Right lobe of liver (tissue), 6 donors: ENCODE results near the gene RDH8. TPM values are rescaled to one million over a fixed set of nuclear protein-coding genes. Genes with fewer than 3 reads are reported as not detected.
"Not testable (repeated sequence)": the region's sequence is repeated elsewhere in the genome, so short reads cannot be mapped to it uniquely, and the experiment has no call there.

Experiments used
- ATAC-seq, 4 donors: fragments of 200-7000 bp; cut with Tn5 transposase; one replicate each; pipeline ENCODE4 v1.9.1; 2020; ENCODE audit warnings: mild to moderate bottlenecking in 4 of 4, moderate library complexity in 4 of 4
- DNase-seq, 3 donors: peaks; one replicate each; pipeline ENCODE4 v3.0.0-alpha.2; 2020
- H3K27ac ChIP-seq, 3 donors: fragments of 200-600 bp; one replicate each; pipeline ENCODE4 v1.8.0; 2022
- H3K27me3 ChIP-seq, 2 donors: fragments of 200-600 bp; one replicate each; pipeline ENCODE4 v1.8.0; 2022
- H3K36me3 ChIP-seq, 4 donors: fragments of 200-600 bp; sonication (generic) in 1 of 4; one replicate each; pipeline versions ENCODE4 v1.5.1 to v1.8.0; 2017 to 2022; ENCODE audit warnings: control low read depth in 1 of 4
- H3K4me1 ChIP-seq, 4 donors: fragments of 200-600 bp; sonication (generic) in 1 of 4; one replicate each; pipeline versions ENCODE4 v1.5.1 to v1.8.0; 2017 to 2022; ENCODE audit warnings: control low read depth in 1 of 4
- H3K4me3 ChIP-seq, 3 donors: fragments of 200-600 bp; one replicate each; pipeline ENCODE4 v1.8.0; 2022
- H3K9me3 ChIP-seq, 4 donors: fragments of 200-600 bp; sonication (generic) in 1 of 4; one replicate each; pipeline versions ENCODE4 v1.5.1 to v1.8.0; 2017 to 2022; ENCODE audit warnings: control low read depth in 1 of 4
- POLR2A ChIP-seq: fragments of 450-650 bp; IDR thresholded peaks from one replicate; pipeline ENCODE4 v1.6.1; 2017; ENCODE audit warnings: antibody characterized with exemption, mild to moderate bottlenecking
- WGBS: methylation state at CpG from one replicate; pipeline ENCODE4 v1.1.6; 2018; ENCODE audit warnings: low coverage, low lambda C conversion rate; ENCODE audit not compliant: insufficient coverage; ENCODE audit errors: missing lambda C conversion rate; 5-methylcytosine and 5-hydroxymethylcytosine counted together
- intact Hi-C, 2 donors: fragments of 100-400 bp; cut with DNase I; formaldehyde crosslinking; loops; one replicate each; pipeline versions ENCODE4 v1.11.2 to v1.14.1; 2022
- total RNA-seq, 6 experiments: library from RNA; depleted of rRNA in 2 of 6; stranded (reverse); fragments of >200 nt in 2 of 6; fragmentation: NEBNext Ultra II Directional in 3 of 6; extraction: Animal tissue kit (Norgen Biotek cat#: 25700) in 3 of 6; gene quantifications; one replicate each; pipeline versions ENCODE4 v1.1.0 to v1.2.4, GENCODE V29; 2016 to 2023
- TF ChIP-seq, protein P1 (sequence below), 4 donors: fragments of 200-600 bp in 3 of 4; fragments of 450-650 bp in 1 of 4; IDR thresholded peaks; one replicate each; pipeline versions ENCODE4 v1.5.1 to v1.8.0; 2016 to 2022; ENCODE audit warnings: antibody characterized with exemption in 4 of 4, mild to moderate bottlenecking in 2 of 4
- donor health status: DM: no; HTN: yes; CAD: no.
- donor health status: DM: no; HTN: no; CAD: no.
- donor health status: DM: no; HTN: no; CAD: no.
- donor health status: DM: no; HTN: yes; CAD: no.
- donor health status: DM: no; HTN: yes; CAD: no.

The RDH8 gene
- total RNA-seq, 6 experiments from 2014 or later: not detected

DNA sequence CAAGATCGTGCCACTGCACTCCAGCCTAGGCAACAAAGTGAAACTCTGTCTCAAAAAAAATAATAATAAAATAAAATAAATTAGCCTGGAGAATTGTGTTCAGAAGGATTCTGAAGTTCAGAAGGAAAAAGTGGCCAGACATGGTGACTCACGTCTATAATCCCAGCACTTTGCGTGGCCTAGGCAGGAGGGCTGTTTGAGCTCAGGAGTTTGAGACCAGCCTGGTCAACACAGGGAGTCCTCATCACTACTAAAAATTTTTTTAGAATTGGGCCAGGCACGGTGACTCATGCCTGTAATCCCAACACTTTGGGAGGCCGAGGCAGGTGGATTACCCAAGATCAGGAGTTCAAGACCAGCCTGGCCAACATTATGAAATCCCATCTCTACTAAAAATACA lies 6.0 kb downstream of the RDH8 start:
- intact Hi-C loops: no loop called here
- Histone ChIP-seq H3K36me3 (no peaks in the 10 kb centered on the region), H3K27me3 (no peaks in the 10 kb centered on the region), H3K9me3 (no peaks in the 10 kb centered on the region), H3K4me3 (no peak overlapping the region), H3K27ac (no peak overlapping the region), H3K4me1 (peaks cover 0 to 10% (median 0%) of the 10 kb centered on the region in 4 donors)
- WGBS: 85% methylated on average over 3 of the region's 5 CpGs
- TF ChIP-seq POLR2A: no peak
- TF ChIP-seq, protein P1, sequence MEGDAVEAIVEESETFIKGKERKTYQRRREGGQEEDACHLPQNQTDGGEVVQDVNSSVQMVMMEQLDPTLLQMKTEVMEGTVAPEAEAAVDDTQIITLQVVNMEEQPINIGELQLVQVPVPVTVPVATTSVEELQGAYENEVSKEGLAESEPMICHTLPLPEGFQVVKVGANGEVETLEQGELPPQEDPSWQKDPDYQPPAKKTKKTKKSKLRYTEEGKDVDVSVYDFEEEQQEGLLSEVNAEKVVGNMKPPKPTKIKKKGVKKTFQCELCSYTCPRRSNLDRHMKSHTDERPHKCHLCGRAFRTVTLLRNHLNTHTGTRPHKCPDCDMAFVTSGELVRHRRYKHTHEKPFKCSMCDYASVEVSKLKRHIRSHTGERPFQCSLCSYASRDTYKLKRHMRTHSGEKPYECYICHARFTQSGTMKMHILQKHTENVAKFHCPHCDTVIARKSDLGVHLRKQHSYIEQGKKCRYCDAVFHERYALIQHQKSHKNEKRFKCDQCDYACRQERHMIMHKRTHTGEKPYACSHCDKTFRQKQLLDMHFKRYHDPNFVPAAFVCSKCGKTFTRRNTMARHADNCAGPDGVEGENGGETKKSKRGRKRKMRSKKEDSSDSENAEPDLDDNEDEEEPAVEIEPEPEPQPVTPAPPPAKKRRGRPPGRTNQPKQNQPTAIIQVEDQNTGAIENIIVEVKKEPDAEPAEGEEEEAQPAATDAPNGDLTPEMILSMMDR (IDR thresholded peaks at IDR 0.05): no peak
- DNase-seq (no peak), ATAC-seq (no peak)

DNA sequence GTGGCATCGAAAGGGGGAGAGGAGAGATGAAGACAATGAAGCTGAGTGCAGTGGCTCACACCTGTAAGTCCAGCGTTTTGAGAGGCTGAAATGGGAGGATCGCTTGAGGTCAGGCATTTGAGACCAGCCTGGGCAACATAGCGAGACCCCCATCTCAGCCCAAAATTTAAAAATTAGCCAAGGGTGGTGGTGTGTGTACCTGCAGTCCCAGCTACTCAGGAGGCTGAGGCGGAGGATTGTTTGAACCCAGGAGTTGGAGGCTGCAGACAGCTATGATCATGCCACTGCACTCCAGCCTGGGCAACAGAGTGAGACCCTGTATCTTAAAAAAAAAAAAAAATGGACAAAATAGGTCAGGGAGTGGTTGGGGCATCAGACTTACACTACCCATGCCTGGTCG lies 7.6 kb downstream of the RDH8 start:
- peaks cover 0 to 10% (median 0%) of the 10 kb centered on the region in 4 donors for H3K4me1 ChIP-seq
- DNase-seq (no peak), ATAC-seq (no peak)
- intact Hi-C loops: loop anchor here in 1 of 2 donors (10.0 kb wide), 1 partner anchor 86 kb away; the partner anchor contains the start of gene OLFM2
- H3K27ac ChIP-seq: no peak overlapping the region
- no peak for TF ChIP-seq POLR2A
- TF ChIP-seq, protein P1 (IDR thresholded peaks at IDR 0.05): no peak
- WGBS: 75% methylated on average over 5 of the region's 6 CpGs
- no peak overlapping the region for H3K4me3 ChIP-seq
- no peaks in the 10 kb centered on the region for H3K36me3 ChIP-seq
- H3K27me3 ChIP-seq: no peaks in the 10 kb centered on the region
- no peaks in the 10 kb centered on the region for H3K9me3 ChIP-seq

DNA sequence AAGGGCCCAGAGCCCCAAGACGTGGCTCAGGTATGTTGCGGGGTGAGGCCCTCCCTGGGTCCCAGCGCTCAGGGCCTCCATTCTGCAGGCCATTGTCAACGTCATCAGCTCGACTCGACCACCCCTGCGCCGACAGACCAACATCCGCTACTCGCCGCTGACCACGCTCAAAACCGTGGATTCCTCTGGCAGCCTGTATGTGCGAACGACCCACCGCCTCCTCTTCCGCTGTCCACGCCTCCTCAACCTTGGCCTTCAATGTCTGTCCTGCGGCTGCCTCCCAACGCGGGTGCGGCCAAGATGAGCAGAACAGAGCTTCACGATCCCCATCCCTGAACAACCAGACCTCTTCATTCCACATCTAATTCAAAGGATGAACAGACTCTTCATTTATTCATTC lies 8.2 kb downstream of the RDH8 start:
- intact Hi-C loops: loop anchor here in 1 of 2 donors (10.0 kb wide), 1 partner anchor 87 kb away; the partner anchor contains the start of gene OLFM2
- H3K27me3 ChIP-seq: no peaks in the 10 kb centered on the region
- no peak for TF ChIP-seq POLR2A
- TF ChIP-seq, protein P1 (IDR thresholded peaks at IDR 0.05): no peak
- H3K4me1 ChIP-seq: peaks cover 0 to 10% (median 0%) of the 10 kb centered on the region in 4 donors
- no peaks in the 10 kb centered on the region for H3K9me3 ChIP-seq
- ATAC-seq: peak in 1 of 4 donors; percentile 16
- DNase-seq: no peak
- no peak overlapping the region for H3K4me3 ChIP-seq
- H3K27ac ChIP-seq: no peak overlapping the region
- no peaks in the 10 kb centered on the region for H3K36me3 ChIP-seq
- WGBS: 91% methylated on average over 12 of the region's 23 CpGs

DNA sequence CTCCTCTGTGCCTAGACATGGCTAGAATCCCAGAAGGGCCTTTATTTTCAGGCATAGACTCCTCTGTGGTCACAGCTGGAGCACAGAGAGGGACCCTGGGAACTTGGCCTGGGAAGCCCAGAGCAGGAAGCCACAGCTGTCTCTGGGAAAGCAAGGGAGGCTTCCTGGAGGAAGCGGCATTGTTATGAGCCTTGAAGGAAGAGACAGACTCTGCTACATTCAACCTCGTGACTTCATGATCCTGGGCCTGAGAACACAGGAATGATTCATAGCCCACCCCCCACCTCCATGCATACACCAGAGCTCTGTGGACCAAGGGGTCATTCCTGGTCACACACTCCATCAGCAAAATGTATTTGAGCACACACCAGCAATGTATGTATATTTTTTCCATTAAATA lies 8.6 kb downstream of the RDH8 start:
- DNase-seq (no peak), ATAC-seq (no peak)
- H3K27me3 ChIP-seq: no peaks in the 10 kb centered on the region
- no peak for TF ChIP-seq POLR2A
- H3K4me3 ChIP-seq: no peak overlapping the region
- no peak overlapping the region for H3K27ac ChIP-seq
- WGBS: 93% methylated on average over 2 of the region's 2 CpGs
- no peaks in the 10 kb centered on the region for H3K36me3 ChIP-seq
- H3K4me1 ChIP-seq: peaks cover 0 to 10% (median 0%) of the 10 kb centered on the region in 4 donors
- H3K9me3 ChIP-seq: no peaks in the 10 kb centered on the region
- intact Hi-C loops: loop anchor here in 1 of 2 donors (10.0 kb wide), 1 partner anchor 87 kb away; the partner anchor contains the start of gene OLFM2

- not testable (repeated sequence) for H3K27me3 ChIP-seq, H3K27ac ChIP-seq, H3K4me3 ChIP-seq, DNase-seq, H3K36me3 ChIP-seq, H3K9me3 ChIP-seq
- H3K4me1 ChIP-seq: peaks cover 0 to 15% (median 0%) of the 10 kb centered on the region in 4 donors
- peak in 1 of 4 donors; percentile 5 for ATAC-seq
- intact Hi-C loops: loop anchor here in 1 of 2 donors (10.0 kb wide), 1 partner anchor 88 kb away; the partner anchor contains the start of gene OLFM2
- 28% methylated on average over 5 of the region's 5 CpGs for WGBS
Observed at GRCh38 chr19:10023096-10023495, 9.8 kb downstream of the RDH8 start.
